C4-2B (cell line): ENCODE data around the gene ALAS1.

Experiments
- H3K27ac ChIP-seq: fragments of 450-650 bp; 2 replicates; pipeline ENCODE4 v1.5.1; 2017
- ZFX ChIP-seq: fragments of 450-650 bp; IDR thresholded peaks from 2 replicates; pipeline ENCODE4 v1.6.1; 2017
- TF ChIP-seq, protein P1 (sequence below): fragments of 450-650 bp; conservative IDR thresholded peaks from 2 replicates; pipeline ENCODE4 v1.5.1; 2017; ENCODE audit warnings: mild to moderate bottlenecking

ALAS1 gene

DNA sequence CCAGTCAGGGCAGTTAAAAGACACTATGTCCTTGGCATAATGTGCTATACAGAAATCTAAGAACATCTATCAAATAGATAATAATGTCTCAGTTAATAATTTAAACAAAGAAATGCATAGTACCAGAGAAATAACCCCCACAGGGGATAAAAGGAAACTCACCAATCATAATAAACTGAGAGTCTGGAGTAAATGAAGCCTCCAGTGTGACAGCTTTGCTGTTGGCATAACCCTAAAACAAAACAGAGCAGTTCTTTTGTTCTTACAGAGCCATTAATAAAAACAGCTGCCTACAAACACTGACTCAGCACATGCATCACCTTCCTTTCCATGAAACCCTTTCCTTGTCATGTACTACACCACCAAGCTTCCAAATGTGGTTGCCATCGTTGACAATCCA, 61.1 kb downstream of the ALAS1 start:
- no peak for TF ChIP-seq ZFX
- TF ChIP-seq, protein P1, sequence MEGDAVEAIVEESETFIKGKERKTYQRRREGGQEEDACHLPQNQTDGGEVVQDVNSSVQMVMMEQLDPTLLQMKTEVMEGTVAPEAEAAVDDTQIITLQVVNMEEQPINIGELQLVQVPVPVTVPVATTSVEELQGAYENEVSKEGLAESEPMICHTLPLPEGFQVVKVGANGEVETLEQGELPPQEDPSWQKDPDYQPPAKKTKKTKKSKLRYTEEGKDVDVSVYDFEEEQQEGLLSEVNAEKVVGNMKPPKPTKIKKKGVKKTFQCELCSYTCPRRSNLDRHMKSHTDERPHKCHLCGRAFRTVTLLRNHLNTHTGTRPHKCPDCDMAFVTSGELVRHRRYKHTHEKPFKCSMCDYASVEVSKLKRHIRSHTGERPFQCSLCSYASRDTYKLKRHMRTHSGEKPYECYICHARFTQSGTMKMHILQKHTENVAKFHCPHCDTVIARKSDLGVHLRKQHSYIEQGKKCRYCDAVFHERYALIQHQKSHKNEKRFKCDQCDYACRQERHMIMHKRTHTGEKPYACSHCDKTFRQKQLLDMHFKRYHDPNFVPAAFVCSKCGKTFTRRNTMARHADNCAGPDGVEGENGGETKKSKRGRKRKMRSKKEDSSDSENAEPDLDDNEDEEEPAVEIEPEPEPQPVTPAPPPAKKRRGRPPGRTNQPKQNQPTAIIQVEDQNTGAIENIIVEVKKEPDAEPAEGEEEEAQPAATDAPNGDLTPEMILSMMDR = no peak

DNA sequence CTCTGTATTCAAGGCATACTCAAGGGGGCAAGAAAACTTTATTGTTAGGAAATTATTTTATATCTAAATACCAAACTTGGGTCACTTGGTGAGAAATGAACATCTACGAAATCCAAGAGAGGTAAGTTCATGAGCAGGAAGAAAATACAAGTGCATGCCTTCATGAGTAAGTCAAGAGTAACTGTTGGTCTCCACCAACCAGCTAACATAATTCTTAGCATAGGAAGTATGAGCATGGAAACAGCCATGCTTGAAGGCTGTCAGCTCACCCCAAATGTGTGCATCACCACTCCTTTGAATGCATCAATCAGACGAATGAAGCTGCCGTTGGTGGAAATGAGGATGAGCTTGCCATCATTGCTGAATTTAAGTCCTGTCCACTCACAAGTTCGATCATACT, 61.5 kb downstream of the ALAS1 start:
- TF ChIP-seq ZFX = no peak
- TF ChIP-seq, protein P1 = no peak
- no peak overlapping the region for H3K27ac ChIP-seq

More for the DNA sequence above, 61.1 kb downstream of the ALAS1 start:
- H3K27ac ChIP-seq = no peak overlapping the region

DNA sequence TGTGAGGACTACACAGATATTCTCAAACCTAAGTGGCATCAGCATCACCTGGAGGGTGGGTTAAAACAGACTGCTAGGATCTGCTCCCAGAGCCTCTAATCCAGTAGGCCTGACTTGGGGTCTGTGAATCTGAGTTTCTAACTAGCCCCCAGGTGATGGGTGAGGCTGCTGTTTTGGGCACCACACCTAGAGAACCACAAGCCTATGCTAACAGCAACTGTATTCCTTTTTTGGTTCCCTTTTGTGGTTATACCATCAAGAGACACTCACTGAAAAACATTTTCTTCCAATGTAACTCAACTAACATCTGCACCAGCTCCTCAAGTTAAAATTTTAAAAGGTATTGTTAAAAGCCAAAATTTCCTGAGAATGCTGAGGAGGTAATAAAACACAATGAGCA, 64.5 kb downstream of the ALAS1 start:
- H3K27ac ChIP-seq = no peak overlapping the region
- no peak for TF ChIP-seq ZFX
- TF ChIP-seq, protein P1 = no peak
